NK-92 (cell line): Measurements from ENCODE around the gene KNCN.

Source experiments
- DNase-seq: peaks from one replicate; lab custom pipeline; 2025; ENCODE audit not compliant: unreplicated experiment; lab: John Stamatoyannopoulos, UW

Gene KNCN

DNA sequence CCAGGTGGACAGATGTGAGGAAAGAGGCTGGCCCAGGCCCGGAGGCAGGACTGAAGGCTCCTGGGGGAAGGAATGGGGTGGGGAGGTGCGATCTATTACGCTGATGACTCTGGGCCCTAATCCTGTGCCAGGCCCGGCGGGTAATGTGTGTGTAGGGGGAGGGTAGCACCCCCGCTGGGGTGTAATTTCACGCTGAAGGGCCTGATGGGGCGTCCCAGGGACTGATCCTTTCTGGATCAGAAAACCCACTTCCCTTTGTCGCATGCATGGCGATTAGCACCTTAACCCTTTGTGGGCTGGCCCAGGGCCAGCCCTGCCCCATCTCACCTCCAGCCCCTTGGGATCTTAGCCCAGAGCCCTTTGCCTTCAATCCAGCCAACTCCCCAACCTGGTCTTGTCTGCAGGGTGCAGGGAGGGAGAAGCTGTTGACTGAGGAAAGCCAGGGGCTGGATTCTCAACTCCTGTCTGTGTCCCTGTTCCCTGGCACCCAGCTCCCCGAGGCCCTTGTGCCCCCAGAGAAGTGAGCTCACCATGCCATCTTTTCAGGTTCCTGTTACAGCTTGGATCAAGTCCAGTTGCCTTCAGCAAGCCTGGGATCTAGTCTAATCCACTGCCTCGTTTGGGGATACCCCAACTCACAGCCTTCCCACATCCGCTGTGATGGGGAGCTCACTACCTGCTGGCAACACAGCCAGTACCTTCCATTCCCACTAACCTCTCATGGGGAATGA lies 26.0 kb downstream of the KNCN start:
- no peak for DNase-seq

- no peak for DNase-seq
Observed at GRCh38 chr1:46524843-46525242, 26.6 kb downstream of the KNCN start.

DNA sequence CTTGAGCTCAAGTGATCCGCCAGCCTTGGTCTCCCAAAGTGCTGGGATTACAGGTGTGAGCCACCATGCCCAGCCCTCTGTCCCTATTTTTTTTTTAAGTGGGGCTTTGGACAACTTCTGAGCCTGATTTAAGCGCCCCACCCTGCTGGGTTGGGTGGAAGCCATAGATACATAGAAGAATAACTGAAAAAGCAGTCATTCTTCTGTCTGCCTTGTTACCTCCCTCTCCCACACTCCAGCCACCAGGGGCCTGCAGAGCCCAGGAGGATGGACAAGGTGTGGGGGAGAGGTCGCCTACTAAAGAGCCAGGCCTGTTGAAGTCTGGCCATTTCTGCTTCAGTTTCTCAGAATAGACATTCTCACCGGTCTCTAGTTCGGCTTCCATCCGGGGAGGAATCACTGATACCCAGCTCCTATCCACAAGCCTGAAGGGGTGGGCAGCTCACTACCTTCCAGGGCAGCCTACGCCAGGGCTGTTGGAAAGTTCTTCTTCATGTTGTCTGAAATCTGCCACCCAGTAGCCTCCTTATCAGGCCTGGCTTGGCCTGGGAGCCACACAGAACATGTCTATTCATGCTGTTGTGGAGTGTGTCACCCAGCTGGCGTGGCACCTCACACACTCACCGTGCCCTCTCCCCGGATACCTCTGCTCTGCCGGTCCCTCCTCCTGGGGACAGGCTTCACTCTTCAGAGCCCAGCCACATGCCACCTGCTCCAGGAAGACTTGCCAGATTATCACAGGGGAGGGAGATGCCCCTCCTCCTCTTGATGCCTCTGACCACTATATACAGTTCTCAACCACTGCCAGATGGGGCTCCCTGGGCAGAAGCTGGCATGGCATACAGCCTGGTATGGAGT lies 27.7 kb downstream of the KNCN start:
- no peak for DNase-seq

DNA sequence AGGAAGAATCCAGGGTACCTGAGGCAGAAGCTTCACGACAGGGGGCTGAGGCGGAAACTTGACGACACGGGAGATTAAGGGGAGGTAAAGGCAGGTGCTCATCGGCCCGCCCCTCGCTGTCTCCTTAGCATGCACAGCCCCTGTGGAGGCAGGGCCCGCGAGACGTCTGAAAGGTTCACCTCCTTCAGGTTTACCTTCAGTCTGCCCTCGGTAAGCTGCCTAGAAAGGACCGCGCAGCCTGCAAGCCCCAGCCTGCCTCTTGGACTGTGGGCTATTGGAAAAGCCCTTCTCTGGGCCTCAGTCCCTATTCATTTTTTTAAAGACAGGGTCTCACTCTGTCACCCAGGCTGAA lies 28.5 kb downstream of the KNCN start:
- DNase-seq: no peak

GRCh38 chr1:46522184-46522968 lies 29.1 kb downstream of the KNCN start:
- no peak for DNase-seq

DNA sequence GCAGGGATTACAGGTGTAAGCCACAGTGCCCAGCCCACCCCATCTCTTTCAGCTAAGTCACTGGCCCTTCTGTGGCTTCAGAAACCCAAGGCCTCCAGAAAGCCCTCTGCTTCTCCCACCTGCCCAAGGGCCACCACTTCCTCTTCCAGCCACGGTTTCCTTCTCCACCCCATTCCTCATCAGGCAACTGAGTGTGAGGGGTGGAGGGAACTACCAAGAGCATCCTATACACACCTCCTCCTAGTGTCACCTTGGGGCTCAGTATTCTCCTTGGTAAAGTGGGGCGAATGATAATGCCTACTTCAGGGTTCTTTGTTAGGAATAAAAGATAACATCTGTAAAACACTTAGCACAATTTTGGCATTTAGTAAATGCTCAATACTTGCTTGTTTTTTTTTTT lies 30.0 kb downstream of the KNCN start:
- DNase-seq: no peak

- no peak for DNase-seq
Observed at GRCh38 chr1:46520063-46520911, 31.2 kb downstream of the KNCN start.

DNA sequence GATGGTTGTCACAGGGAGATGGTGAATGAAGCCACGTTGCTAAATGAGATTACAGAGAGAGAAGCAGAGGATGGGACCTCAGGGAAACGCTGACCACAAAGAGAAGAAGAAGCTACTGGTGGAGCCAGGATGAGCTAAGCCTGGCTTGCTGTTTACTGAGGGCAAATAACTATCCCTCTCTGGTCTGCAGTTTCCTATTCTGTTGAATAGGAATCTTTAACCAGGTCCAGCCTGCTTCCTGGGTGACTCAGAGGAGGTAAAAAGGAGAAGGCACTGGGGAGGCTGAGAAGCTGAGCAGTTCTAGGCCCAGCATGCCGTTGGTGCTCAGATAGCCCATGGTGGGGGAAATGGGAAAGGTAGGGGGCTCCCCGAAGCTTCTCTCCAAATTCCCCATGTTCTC lies 32.2 kb downstream of the KNCN start:
- no peak for DNase-seq

DNA sequence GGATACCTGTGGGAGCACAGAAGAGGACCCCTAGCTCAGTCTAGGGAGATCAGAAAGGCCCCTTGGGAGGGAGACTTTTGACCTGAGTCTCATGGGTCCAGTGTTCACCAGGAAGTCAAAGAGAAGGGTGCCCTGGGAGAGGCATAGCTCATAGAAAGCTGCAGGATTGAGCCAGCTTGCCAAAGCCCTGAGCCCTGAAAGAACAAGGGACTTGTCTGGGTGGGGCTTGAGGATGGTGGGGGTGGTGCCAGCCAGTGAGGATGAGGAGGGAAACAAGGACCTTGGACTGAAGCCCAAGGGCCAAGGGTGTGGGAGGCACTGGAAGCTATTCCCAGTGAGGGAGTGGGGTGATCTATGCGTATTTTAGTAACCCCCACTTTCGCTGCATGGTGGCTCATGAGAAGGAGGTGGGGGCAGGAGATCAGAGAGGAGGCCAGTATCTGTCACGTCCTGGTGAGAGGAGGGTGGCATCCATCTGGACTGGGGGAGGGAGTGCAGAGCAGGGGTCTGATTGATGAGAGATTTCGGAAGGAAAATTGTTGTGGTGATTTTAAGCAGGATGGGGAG lies 33.4 kb downstream of the KNCN start:
- no peak for DNase-seq

DNA sequence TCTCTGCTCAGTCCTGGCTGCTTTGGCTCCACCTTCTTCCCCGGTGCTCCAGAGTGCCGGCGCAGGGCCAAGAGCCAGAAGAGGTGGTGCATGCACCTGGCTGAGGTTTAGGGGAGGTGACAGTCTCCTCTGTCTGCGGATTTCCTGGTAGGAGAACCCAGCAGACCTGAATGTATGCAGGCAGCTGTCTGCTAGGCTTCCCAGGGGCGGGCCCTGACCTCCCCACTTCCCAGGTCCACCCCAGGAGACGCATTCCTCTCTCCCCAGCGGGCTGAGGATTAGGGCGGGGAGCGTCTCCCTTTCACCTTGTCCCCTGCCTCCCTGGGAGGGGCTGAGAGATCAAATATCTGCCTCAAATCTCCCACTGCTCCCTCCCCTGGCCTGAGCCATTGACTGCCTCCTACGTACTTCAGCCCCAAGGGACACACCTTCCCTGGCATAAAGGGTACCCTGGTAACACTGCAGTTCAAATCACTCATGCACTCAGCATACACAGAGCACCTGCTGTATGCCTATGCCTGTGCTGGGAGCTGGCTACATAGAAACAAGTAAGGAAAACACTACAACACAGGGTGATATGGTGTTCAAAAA lies 34.3 kb downstream of the KNCN start:
- no peak for DNase-seq

DNA sequence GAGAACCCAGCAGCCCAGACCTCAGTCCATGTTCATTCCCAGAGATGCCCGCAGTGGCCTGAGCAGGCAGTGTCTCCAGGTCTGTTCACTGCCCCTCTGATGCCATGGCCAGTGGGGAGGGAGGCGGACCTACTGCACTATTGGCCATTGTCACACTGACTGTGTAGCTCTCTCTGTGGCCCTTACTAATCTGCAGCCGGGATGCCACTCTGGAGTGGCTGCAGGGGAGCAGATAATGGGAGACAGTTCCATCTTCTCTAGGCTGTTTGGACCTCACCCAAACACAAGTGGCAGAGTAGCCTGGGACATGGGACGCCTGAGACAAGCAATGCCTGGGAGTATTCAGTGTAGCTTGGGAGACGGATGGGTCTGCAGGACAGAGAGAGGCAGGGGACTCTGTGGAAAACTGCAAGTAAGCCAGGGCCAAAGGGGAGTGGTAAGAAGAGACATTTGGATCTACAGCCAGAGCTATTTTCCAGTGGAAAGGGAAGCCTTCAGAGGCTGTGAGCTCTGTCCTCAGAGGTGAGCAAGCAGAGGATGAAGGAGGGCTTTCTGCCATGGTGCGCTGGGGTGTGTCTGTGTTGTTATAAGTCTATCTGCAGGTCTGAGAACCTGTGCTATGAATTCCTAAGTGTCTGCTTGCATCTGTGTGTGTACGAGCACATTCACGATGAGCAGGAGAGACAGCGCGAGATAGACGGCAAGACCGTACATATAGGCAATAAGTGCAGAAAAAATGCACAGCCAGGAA lies 35.1 kb downstream of the KNCN start:
- no peak for DNase-seq

DNA sequence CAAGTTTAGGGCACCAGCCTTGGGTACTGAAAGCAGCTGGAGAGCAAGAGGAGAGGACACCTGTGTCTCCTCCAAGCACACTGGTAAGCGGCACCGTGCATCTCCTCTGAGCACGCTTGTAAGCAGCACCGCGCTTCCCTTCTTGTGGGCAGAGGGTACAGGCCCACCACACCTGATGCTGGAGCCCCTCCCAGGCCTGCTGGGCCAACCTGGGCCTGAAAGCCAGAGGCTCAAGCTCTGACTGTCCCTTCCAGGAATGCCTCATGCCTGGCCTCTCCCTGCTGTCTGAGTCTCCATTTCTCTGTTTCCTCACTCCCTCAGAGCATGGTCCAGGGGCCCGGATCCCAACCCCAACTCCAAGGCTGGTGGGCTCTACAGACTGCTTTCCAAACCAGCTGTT lies 35.9 kb downstream of the KNCN start:
- DNase-seq: no peak

DNA sequence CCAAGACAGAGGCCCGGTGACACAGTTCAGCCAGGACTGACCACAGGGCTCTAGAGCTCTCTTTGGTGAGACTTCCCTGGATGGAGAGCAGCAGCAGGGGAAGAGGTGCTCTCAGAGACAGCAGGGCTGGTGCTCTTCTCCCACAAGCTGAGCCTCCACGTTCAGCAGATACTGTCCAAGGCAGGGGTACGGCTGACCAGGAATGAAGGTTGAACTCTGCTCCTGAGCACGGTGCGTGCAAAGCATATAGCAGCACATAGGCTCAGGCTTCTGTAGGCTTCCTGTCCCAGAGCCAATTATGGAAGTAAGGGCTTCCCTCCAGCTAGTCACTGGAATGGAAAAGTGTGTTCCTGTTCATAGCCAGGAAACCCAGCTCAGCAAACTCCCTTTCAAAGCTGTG lies 37.9 kb downstream of the KNCN start:
- DNase-seq: no peak

DNA sequence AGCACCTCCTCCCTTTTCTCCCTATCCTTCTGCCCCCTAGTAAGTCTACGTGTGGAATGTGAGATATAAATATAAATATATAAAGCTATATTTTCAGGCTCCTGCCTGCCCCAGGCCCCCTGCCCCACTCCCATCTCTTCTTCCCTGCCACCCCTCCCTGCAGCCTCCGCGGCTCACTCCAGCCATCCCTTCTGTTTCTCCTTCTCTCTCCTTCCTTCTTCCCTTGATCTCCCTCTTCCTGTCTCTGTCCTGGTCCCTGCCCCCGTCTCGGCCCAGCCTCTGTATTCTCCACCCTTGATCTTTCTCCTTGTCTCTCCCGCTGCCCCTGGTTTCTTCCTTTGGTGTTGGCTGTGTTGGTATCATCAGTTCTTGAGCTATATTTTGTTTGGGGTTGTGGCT lies 38.7 kb downstream of the KNCN start:
- no peak for DNase-seq

DNA sequence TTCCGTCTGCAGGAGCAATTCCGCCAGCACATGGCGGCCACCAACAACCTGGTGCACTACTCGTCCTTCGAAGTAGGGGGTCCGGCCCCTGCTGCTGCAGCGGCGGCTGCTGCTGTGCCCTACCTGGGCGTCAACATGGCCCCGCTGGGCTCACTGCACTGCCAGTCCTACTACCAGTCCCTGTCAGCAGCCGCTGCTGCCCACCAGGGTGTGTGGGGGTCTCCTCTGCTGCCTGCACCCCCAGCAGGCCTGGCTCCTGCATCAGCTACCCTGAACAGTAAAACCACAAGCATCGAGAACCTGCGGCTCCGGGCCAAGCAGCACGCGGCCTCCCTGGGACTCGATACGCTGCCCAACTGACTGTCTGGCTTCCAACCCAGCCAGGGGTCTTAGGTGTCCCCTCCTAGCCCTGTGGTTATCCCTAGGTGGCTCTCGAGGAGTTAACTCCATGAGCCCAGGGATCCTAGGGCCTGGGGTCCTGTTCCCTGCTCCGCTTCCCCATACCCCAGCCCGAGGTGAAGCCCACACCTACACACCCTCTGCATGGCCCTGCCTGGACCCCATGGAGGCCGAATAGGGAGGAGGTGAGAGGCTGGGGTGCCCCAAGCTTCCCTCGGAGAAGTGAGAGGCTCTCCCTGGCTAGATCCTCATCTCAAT lies 39.2 kb downstream of the KNCN start:
- DNase-seq: no peak

GRCh38 chr1:46510998-46511365 lies 40.5 kb downstream of the KNCN start:
- no peak for DNase-seq

DNA sequence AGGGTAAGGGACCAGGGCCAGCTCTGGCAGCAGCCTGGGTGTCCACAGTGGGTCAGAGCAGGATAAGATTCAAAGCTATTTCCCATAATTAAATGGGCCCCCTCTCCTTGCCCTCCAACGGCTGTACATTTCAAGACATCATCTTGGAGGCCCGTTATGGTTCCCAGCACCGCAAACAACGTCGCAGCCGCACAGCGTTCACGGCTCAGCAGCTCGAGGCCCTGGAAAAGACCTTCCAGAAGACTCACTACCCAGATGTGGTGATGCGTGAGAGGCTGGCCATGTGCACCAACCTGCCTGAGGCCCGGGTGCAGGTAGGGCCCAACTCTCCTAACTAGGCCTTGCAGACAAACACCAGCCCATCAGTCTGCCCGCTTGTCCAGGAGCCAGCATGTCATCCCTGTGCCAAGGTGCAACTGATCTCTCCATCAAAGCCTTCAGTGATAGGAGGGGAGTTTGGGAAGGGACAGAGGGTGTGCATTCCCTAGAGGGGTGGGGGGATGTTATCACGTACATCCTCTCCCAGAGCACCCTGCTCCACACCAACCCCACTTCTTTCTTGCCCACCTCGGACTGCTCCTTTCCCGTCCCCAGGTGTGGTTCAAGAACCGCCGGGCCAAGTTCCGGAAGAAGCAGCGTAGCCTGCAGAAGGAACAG lies 41.0 kb downstream of the KNCN start:
- DNase-seq: no peak

DNA sequence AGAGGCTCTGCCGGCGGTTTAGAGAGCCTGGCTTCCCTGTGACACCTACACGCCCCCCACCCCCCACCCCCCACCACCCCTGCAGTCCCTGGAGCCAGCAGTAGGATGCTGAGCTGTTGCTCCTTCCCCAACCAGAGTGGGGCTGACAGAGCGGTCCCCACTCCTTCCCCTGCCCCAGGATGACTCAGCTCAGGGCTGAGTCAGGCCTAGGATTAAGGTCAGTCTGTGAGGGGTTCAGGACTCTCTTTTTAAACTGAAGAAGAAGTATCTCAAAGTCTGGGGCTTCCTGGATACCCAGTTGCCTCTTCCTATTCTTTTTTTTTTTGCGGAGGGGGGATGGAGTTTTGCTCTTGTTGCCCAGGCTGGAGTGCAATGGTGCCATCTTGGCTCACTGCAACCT lies 42.7 kb downstream of the KNCN start:
- DNase-seq: no peak
